Adrenal gland (tissue), 12 donors: ENCODE results near the gene RPL3. TPM values are rescaled to one million over a fixed set of nuclear protein-coding genes. Genes with fewer than 3 reads are reported as not detected.

Experiments
- DNase-seq, 7 donors: peaks; one replicate each; pipeline ENCODE4 v3.0.0-alpha.2; 2019 to 2020
- H3K27ac ChIP-seq, 5 donors: fragments of 200-600 bp; sonication (generic) in 4 of 5; 1 replicate in 3 of 5; 2 replicates in 2 of 5; pipeline versions ENCODE4 v1.5.1 to v1.8.0; 2016 to 2020; ENCODE audit warnings: mild to moderate bottlenecking in 1 of 5
- H3K27me3 ChIP-seq: fragments of 200-600 bp; 2 replicates; pipeline ENCODE4 v1.8.0; 2021
- H3K36me3 ChIP-seq, 2 donors: fragments of 200-600 bp; replicated peaks in 1 of 2; 1 replicate in 1 of 2; 2 replicates in 1 of 2; pipeline versions ENCODE4 v1.5.1 to v1.8.0; 2018 to 2022
- H3K4me1 ChIP-seq, 2 donors: fragments of 200-600 bp; replicated peaks in 1 of 2; 1 replicate in 1 of 2; 2 replicates in 1 of 2; pipeline versions ENCODE4 v1.5.1 to v1.8.0; 2018 to 2021
- H3K4me3 ChIP-seq, 4 donors: fragments of 200-600 bp; sonication (generic) in 3 of 4; one replicate each; pipeline ENCODE4 v1.5.1; 2016 to 2018
- H3K9me3 ChIP-seq, 3 donors: fragments of 200-600 bp; sonication (generic) in 1 of 3; replicated peaks in 1 of 3; 1 replicate in 2 of 3; 2 replicates in 1 of 3; pipeline versions ENCODE4 v1.5.1 to v1.8.0; 2016 to 2021
- POLR2A ChIP-seq, 2 donors: fragments of 450-650 bp; IDR thresholded peaks; one replicate each; pipeline ENCODE4 v1.6.1; 2017; ENCODE audit warnings: antibody characterized with exemption in 2 of 2, mild to moderate bottlenecking in 2 of 2, moderate library complexity in 1 of 2
- WGBS, 4 donors: extraction: QIAGEN DNeasy Blood & Tissue Kit in 2 of 4; methylation state at CpG; one replicate each; pipeline versions ENCODE4 v1.1.5 to v1.1.7; 2013 to 2017; 5-methylcytosine and 5-hydroxymethylcytosine counted together
- intact Hi-C, 2 donors: fragments of 100-400 bp; cut with DNase I; formaldehyde crosslinking; loops; one replicate each; pipeline versions ENCODE4 v1.14.1 to v1.15.0; 2022 to 2023
- polyA plus RNA-seq, 3 donors: library from polyadenylated mRNA; stranded (reverse); fragments of 200-250 nt in 2 of 3; fragments of 350-450 nt in 1 of 3; fragmentation: Illumina TruSeq in 1 of 3; extraction: RNeasy Lipid Tissue Mini Kit (QIAGEN cat#74804) in 1 of 3; gene quantifications; one replicate each; pipeline ENCODE4 v1.2.3, GENCODE V29; 2013 to 2014
- total RNA-seq, 9 donors: library from RNA; depleted of rRNA in 4 of 9; stranded (reverse); fragments of >200 nt in 4 of 9; fragments of 120-200 nt in 1 of 9; fragmentation: NEBNext Ultra II Directional in 1 of 9; extraction: Animal tissue kit (Norgen Biotek cat#: 25700) in 1 of 9; gene quantifications; one replicate each; pipeline versions ENCODE4 v1.1.0 to v1.2.4, GENCODE V29; 2013 to 2023
- TF ChIP-seq, protein P1 (sequence below), 6 experiments: fragments of 450-650 bp in 4 of 6; fragments of 200-600 bp in 2 of 6; sonication (generic) in 1 of 6; IDR thresholded peaks; 1 replicate in 5 of 6; 2 replicates in 1 of 6; pipeline versions ENCODE4 v1.5.1 to v1.8.0; 2016 to 2021; ENCODE audit warnings: antibody characterized with exemption in 6 of 6, mild to moderate bottlenecking in 2 of 6, moderate library complexity in 1 of 6
- donor health status: healthy with polysubstance abuse.
- donor health status: Bipolar disorder and iron deficiency.
- donor health status: DM: yes; HTN: yes; CAD: no.
- donor health status: DM: no; HTN: no; CAD: no.
- donor health status: DM: no; HTN: no; CAD: no.
- donor health status: DM: yes; HTN: yes; CAD: no.

RPL3 gene
- total and polyA plus RNA-seq, 12 donors, result 1,374 to 2,713 (median 1,954) TPM

DNA sequence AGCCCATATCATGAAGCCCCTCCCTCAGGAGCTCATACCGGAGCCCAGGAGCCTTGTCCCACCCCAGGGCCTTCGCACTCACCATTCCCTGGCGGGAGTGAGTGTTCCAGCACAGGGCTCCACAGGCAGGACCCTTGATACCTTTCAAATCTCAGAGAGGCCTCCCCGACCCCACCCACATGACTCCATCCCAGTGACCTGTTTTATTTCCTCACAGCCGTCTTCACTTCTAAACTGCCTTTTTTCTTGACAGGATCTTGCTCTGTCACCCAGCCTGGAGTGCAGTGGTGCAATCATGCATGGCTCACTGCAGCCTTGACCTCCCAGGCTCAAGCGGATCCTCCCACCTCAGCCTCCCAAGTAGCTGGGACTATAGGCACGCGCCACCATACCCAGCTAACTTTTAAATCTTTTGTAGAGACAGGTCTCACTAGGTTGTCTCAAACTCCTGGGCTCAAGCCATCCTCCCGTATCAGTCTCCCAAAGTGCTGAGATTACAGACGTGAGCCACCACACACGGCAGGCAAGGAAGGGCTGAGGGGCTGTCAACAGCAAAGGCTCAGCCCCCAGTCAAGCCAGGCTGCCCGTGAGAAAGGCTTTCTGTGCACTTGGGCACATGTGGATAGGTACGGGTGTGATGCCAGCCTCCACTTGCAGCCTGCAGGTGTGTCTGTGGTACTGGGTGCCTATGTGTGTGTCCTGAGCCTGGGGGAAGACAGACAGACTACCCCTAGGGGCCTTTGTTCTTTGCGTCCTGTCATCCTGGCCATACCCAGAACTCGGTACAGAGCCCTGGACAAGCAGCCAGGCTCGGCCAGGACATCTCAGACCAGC, 9.3 kb downstream of the RPL3 start:
- TF ChIP-seq, protein P1, sequence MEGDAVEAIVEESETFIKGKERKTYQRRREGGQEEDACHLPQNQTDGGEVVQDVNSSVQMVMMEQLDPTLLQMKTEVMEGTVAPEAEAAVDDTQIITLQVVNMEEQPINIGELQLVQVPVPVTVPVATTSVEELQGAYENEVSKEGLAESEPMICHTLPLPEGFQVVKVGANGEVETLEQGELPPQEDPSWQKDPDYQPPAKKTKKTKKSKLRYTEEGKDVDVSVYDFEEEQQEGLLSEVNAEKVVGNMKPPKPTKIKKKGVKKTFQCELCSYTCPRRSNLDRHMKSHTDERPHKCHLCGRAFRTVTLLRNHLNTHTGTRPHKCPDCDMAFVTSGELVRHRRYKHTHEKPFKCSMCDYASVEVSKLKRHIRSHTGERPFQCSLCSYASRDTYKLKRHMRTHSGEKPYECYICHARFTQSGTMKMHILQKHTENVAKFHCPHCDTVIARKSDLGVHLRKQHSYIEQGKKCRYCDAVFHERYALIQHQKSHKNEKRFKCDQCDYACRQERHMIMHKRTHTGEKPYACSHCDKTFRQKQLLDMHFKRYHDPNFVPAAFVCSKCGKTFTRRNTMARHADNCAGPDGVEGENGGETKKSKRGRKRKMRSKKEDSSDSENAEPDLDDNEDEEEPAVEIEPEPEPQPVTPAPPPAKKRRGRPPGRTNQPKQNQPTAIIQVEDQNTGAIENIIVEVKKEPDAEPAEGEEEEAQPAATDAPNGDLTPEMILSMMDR (IDR thresholded peaks at IDR 0.05), result no peak
- TF ChIP-seq POLR2A (IDR thresholded peaks at IDR 0.05), result no peak
- Histone ChIP-seq H3K27me3 (no peaks in the 10 kb centered on the region), H3K4me3 (no peak overlapping the region), H3K4me1 (peaks cover 25 to 40% of the 10 kb centered on the region in 2 donors), H3K27ac (peak overlapping the region in 3 of 5 donors; percentile 74 to 91 (median 79)), H3K9me3 (no peaks in the 10 kb centered on the region), H3K36me3 (peaks cover 0 to 37% of the 10 kb centered on the region in 2 donors)
- WGBS, 4 donors, result 77 to 82% (median 79%) methylated on average over 12 to 16 of the region's 16 CpGs
- intact Hi-C loops, result loop anchor here in 1 of 2 donors (10.0 kb wide), 1 partner anchor 305 kb away; no protein-coding TSS in a partner anchor
- DNase-seq, result peak in 4 of 7 donors; percentile 59 to 70 (median 62)

DNA sequence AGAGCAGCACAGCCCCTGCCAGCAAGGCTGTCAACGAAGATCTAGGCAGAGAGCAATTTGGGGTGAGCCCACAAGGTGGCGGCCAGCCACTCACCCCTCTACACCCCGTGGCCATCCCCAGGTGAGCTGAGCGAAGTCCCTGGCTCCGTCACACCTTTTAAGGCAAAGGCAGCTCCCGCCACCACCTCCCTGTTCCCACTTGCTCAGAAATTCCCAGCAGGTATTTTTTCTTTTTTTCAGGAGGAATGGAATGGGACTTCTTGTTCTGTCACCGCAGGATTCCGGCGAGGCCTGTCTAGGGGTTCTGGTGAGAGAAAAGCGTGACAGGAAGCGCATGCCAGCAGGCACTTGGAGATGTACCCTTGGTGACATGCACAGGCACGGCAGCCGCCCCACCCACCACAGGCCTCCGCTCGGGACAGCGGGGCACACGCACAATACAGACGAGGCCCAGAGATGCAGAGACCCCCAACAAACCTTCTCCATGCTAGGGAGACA, 10.0 kb downstream of the RPL3 start:
- H3K27me3 ChIP-seq, result no peaks in the 10 kb centered on the region
- no peak for TF ChIP-seq POLR2A (IDR thresholded peaks at IDR 0.05)
- peaks cover 18 to 33% of the 10 kb centered on the region in 2 donors for H3K4me1 ChIP-seq
- DNase-seq, result peak in 1 of 7 donors; percentile 32
- WGBS, 4 donors, result 81 to 86% (median 85%) methylated on average over 15 to 18 of the region's 18 CpGs
- H3K4me3 ChIP-seq, result no peak overlapping the region
- H3K9me3 ChIP-seq, result no peaks in the 10 kb centered on the region
- peaks cover 0 to 30% of the 10 kb centered on the region in 2 donors for H3K36me3 ChIP-seq
- H3K27ac ChIP-seq, result peak overlapping the region in 4 of 5 donors; percentile 74 to 91 (median 80)
- intact Hi-C loops, result no loop called here

DNA sequence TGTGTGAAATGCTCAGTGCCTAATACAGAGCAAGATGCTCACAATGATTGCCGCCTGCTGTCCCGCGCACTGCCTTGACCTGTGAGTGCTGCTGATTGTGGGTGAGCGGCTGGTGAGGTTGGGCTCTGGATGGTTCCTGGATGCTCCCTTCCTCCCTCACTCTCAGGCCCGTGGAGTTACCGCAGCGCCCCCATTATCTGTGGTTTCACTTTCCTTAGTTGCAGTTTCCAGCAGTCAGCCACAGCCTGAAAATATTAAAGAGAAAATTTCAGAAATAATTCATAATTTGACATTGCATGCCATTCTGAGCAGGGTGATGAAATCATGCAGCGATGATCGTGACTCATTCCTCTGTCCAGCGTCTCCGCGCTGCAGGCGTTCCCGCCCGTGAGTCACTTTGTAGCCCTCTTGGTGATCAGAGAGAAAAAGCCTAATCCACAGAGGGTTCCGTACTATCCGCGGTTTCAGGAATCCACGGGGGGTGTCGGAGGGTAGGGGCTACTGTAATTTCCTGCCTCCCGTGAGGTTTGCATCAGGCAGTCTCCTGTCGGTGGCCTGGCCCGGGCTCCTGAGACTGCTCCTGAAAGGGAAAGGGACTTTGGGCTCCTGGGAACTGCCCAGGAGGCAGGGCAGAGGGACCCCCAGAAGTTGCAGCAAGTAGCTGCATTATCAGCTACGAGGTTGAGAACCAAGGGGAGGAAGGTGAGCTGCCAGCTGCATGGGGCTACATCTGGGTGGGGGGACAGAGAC, 10.6 kb downstream of the RPL3 start:
- peak overlapping the region; percentile 4 to 91 (median 79) for H3K27ac ChIP-seq
- TF ChIP-seq, protein P1 (IDR thresholded peaks at IDR 0.05), result peak in 4 of 6 experiments; percentile 12 to 36 (median 22)
- no peak for TF ChIP-seq POLR2A (IDR thresholded peaks at IDR 0.05)
- intact Hi-C loops, result no loop called here

DNA sequence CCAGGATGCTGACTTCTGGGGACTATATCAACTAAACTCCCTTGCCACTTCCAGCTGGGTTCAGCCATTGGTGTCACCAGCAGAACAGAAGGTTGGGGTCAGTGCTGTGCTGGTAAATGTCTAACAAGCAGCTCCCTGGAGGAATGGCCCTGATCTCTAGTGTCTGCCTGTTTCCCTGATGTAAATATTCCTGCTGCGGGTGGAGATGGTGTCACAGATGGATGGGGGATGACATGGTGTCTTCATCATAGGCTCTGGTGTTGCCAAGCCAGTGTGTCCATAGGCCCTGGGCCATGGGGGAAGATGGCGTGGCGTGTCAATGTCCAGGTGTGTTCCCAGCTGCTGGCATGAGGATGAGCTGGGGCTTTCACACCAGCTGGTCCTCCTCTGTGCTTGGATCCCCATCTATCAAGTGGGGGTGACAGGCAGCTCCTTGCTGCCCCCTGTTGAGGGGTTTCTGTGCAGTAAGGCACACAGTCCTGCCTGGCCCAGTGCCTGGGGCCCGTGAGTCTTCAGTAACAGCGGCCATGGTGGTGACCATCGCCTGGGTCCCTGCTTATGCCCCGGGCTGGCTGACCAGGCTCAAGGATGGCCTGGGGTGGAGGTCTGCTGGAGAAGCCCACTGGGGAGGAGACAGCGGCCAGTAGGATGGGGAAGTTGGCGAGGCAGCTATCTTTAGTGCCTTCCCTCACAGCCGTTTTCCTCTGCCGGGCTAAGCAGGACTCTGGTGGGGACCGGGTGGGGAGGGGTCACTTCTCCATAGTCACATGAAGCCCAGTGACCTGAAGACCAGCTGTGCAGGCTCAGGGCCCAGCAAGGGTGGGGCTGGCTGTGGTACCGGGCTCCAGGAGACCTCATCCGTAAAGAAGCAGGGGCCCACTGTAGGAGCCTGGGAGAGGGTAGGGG, 12.7 kb downstream of the RPL3 start:
- peaks cover 0 to 3% of the 10 kb centered on the region in 2 donors for H3K36me3 ChIP-seq
- peaks cover 0 to 17% of the 10 kb centered on the region in 2 donors for H3K4me1 ChIP-seq
- peak overlapping the region in 1 of 5 donors; percentile 69 for H3K27ac ChIP-seq
- H3K9me3 ChIP-seq, result no peaks in the 10 kb centered on the region
- intact Hi-C loops, result no loop called here
- no peaks in the 10 kb centered on the region for H3K27me3 ChIP-seq
- peak in 3 of 7 donors; percentile 45 to 72 (median 52) for DNase-seq
- no peak overlapping the region for H3K4me3 ChIP-seq
- WGBS, 4 donors, result 44 to 79% (median 71%) methylated on average over 5 to 14 of the region's 14 CpGs
- TF ChIP-seq, protein P1 (IDR thresholded peaks at IDR 0.05), result peak in 3 of 6 experiments; percentile 21 to 36 (median 22)
- TF ChIP-seq POLR2A (IDR thresholded peaks at IDR 0.05), result no peak

More for the DNA sequence above, 10.6 kb downstream of the RPL3 start:
- peak; percentile 82 to 95 (median 92) for DNase-seq
- Histone ChIP-seq H3K4me3 (peak overlapping the region in 1 of 4 donors; percentile 35), H3K36me3 (peaks cover 0 to 24% of the 10 kb centered on the region in 2 donors), H3K27me3 (no peaks in the 10 kb centered on the region), H3K4me1 (peaks cover 12 to 27% of the 10 kb centered on the region in 2 donors), H3K9me3 (no peaks in the 10 kb centered on the region)
- WGBS, 4 donors, result 4 to 18% (median 8%) methylated on average over 20 to 24 of the region's 24 CpGs
